Transverse colon (tissue), 3 donors: Measurements from ENCODE around the gene GPR107.

Source experiments
- CTCF ChIP-seq, 5 experiments: fragments of 200-600 bp in 3 of 5; fragments of 450-650 bp in 2 of 5; sonication (generic) in 3 of 5; IDR thresholded peaks; 1 replicate in 2 of 5; 2 replicates in 3 of 5; pipeline ENCODE4 v1.5.1; 2016 to 2017; ENCODE audit warnings: antibody characterized with exemption in 5 of 5, inconsistent platforms in 3 of 5, mild to moderate bottlenecking in 2 of 5, moderate library complexity in 1 of 5
- EP300 ChIP-seq: sonication (generic); formaldehyde crosslinking; IDR thresholded peaks from one replicate; pipeline ENCODE4 v1.6.1; 2017; ENCODE audit warnings: antibody characterized with exemption, low read depth
- POLR2A ChIP-seq: fragments of 450-650 bp; IDR thresholded peaks from one replicate; pipeline ENCODE4 v1.6.1; 2016; ENCODE audit warnings: antibody characterized with exemption, mild to moderate bottlenecking, moderate library complexity

- TF ChIP-seq CTCF (IDR thresholded peaks at IDR 0.05) (no peak), EP300 (no peak), POLR2A (no peak)
Measured at GRCh38 chr9:130143958-130144366, 90.3 kb downstream of the GPR107 start.
